ENCODE measurements around the gene MCC. TPM values are rescaled to one million over a fixed set of nuclear protein-coding genes. Genes with fewer than 3 reads are reported as not detected.

MCC gene
- total RNA-seq, 1 experiment from 2014 or later, result 7.6 TPM

DNA sequence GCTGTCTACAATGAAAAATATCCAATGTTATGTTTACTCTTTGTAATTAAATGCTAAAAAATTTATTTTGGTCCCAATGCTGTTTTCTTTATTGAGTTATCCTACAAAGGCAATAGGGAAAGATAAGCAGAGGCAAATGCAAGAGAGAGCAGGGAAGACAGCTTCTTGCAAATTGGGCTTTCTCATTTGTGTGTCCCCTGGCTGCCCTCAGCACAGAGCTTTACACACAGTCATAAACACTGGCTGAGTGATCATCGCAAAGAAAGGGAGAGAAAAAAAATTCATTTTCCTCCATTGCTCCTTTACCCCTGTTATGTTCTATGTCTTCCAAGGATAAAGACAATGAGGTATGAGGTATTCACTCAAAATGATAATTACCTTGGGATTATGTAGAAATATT, 51.1 kb downstream of the MCC start:
- WGBS (ENCODE audit: extremely low coverage, insufficient read length, low lambda C conversion rate), result no CpG with 5 or more reads among the region's 1 CpG
- no peaks in the 10 kb centered on the region; a peak in 1 of 7 replicates for H3K36me3 Mint-ChIP-seq (ENCODE audit: insufficient read depth in 1 of 3, low read depth in 3 of 3)
- no peaks in the 10 kb centered on the region for H3K79me1 ChIP-seq (ENCODE audit: insufficient read depth, low read depth, low read length, poor library complexity, severe bottlenecking)

More for the DNA sequence above, 51.1 kb downstream of the MCC start:
- no peaks in the 10 kb centered on the region for H3K23me2 ChIP-seq (ENCODE audit: insufficient read length, low read depth, low read length, poor library complexity, severe bottlenecking)
- H3K23ac ChIP-seq (ENCODE audit: insufficient read length, low read depth, low read length), result no peak overlapping the region
- H4K91ac ChIP-seq (ENCODE audit: insufficient read length, low read depth, low read length), result no peak overlapping the region
- no peak overlapping the region for H3K14ac ChIP-seq (ENCODE audit: insufficient read depth, low read length)
- H3K56ac ChIP-seq (ENCODE audit: insufficient read length, low read depth, low read length), result no peak overlapping the region
- peaks cover 0 to 2% of the 10 kb centered on the region in 2 experiments; a peak in 1 of 5 replicates for H3K9me3 Mint-ChIP-seq
- H2BK5ac ChIP-seq (ENCODE audit: insufficient read length, low read length), result no peak overlapping the region
- H2AFZ ChIP-seq (ENCODE audit: low read length), result no peak overlapping the region
- no peaks in the 10 kb centered on the region for H4K20me1 ChIP-seq (ENCODE audit: control insufficient read depth, insufficient read depth, insufficient read length)
- no peak overlapping the region for H3K27ac ChIP-seq (ENCODE audit: insufficient read length, low read depth, low read length)
- H3T11ph ChIP-seq (ENCODE audit: low read length), result no peak overlapping the region
- H2BK20ac ChIP-seq (ENCODE audit: low read depth, low read length, poor library complexity, severe bottlenecking), result no peak overlapping the region
- H3K4ac ChIP-seq (ENCODE audit: low read depth, low read length), result no peak overlapping the region
- no peak overlapping the region for H3K27ac Mint-ChIP-seq
- DNase-seq, result no peak
- H3K79me2 ChIP-seq (ENCODE audit: insufficient read depth, low read length), result no peaks in the 10 kb centered on the region
- no peak overlapping the region for H2AK5ac ChIP-seq (ENCODE audit: insufficient read length, low read length)
- no peaks in the 10 kb centered on the region; the same call in 1 of the 2 replicates for H3K27me3 Mint-ChIP-seq (ENCODE audit: low read depth)
- no peaks in the 10 kb centered on the region for H3K4me1 ChIP-seq (ENCODE audit: insufficient read depth, low read length)
- TF ChIP-seq, protein P1, sequence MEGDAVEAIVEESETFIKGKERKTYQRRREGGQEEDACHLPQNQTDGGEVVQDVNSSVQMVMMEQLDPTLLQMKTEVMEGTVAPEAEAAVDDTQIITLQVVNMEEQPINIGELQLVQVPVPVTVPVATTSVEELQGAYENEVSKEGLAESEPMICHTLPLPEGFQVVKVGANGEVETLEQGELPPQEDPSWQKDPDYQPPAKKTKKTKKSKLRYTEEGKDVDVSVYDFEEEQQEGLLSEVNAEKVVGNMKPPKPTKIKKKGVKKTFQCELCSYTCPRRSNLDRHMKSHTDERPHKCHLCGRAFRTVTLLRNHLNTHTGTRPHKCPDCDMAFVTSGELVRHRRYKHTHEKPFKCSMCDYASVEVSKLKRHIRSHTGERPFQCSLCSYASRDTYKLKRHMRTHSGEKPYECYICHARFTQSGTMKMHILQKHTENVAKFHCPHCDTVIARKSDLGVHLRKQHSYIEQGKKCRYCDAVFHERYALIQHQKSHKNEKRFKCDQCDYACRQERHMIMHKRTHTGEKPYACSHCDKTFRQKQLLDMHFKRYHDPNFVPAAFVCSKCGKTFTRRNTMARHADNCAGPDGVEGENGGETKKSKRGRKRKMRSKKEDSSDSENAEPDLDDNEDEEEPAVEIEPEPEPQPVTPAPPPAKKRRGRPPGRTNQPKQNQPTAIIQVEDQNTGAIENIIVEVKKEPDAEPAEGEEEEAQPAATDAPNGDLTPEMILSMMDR (conservative IDR thresholded peaks at IDR 0.05), result no peak
- H2BK15ac ChIP-seq (ENCODE audit: low read depth, low read length), result no peak overlapping the region
- no peak overlapping the region for H3K4me3 Mint-ChIP-seq
- H3K27me3 ChIP-seq (ENCODE audit: insufficient read depth, low read length), result no peaks in the 10 kb centered on the region; the same call in 1 of the 2 replicates
- no peak overlapping the region for H3K9ac ChIP-seq (ENCODE audit: extremely low read depth, insufficient read length, low read length)
- H3K9me3 ChIP-seq (ENCODE audit: control insufficient read depth, low read depth, low read length), result no peaks in the 10 kb centered on the region
- no peak overlapping the region for H4K5ac ChIP-seq (ENCODE audit: insufficient read length, low read depth, low read length)
- H3K4me1 Mint-ChIP-seq, result no peaks in the 10 kb centered on the region
- no peak overlapping the region for H3K4me2 ChIP-seq (ENCODE audit: insufficient read depth, insufficient read length, low read length)
- no peak overlapping the region for H2BK120ac ChIP-seq (ENCODE audit: low read depth, low read length, poor library complexity, severe bottlenecking)
- no peak overlapping the region for H3K18ac ChIP-seq (ENCODE audit: insufficient read length, low read depth, low read length)
- H2BK12ac ChIP-seq (ENCODE audit: insufficient read length, low read depth, low read length), result no peak overlapping the region
- H4K8ac ChIP-seq (replicated peaks; ENCODE audit: insufficient read length, low read depth, low read length), result no peak overlapping the region

All from H9 (cell line).